ENCODE results near the gene FILIP1L. TPM values are rescaled to one million over a fixed set of nuclear protein-coding genes. Genes with fewer than 3 reads are reported as not detected.

Gene FILIP1L
- total RNA-seq, 1 experiment from 2014 or later: 0.07 TPM

GRCh38 chr3:99799422-99799821 is 314.9 kb downstream of the FILIP1L start:
- H2BK120ac ChIP-seq (ENCODE audit: low read depth, low read length, poor library complexity, severe bottlenecking): no peak overlapping the region
- Mint-ChIP-seq H3K27ac (no peak overlapping the region), H3K36me3 (ENCODE audit: insufficient read depth in 1 of 3, low read depth in 3 of 3) (peaks cover 3 to 10% (median 7%) of the 10 kb centered on the region in 3 experiments), H3K4me1 (no peaks in the 10 kb centered on the region), H3K4me3 (no peak overlapping the region), H3K27me3 (ENCODE audit: low read depth) (no peaks in the 10 kb centered on the region), H3K9me3 (peaks cover 8 to 17% of the 10 kb centered on the region in 2 experiments; a peak in 4 of 5 replicates)
- no peak overlapping the region for H3K14ac ChIP-seq (ENCODE audit: insufficient read depth, low read length)
- TF ChIP-seq, protein P1, sequence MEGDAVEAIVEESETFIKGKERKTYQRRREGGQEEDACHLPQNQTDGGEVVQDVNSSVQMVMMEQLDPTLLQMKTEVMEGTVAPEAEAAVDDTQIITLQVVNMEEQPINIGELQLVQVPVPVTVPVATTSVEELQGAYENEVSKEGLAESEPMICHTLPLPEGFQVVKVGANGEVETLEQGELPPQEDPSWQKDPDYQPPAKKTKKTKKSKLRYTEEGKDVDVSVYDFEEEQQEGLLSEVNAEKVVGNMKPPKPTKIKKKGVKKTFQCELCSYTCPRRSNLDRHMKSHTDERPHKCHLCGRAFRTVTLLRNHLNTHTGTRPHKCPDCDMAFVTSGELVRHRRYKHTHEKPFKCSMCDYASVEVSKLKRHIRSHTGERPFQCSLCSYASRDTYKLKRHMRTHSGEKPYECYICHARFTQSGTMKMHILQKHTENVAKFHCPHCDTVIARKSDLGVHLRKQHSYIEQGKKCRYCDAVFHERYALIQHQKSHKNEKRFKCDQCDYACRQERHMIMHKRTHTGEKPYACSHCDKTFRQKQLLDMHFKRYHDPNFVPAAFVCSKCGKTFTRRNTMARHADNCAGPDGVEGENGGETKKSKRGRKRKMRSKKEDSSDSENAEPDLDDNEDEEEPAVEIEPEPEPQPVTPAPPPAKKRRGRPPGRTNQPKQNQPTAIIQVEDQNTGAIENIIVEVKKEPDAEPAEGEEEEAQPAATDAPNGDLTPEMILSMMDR (conservative IDR thresholded peaks at IDR 0.05): no peak
- no peaks in the 10 kb centered on the region for H4K20me1 ChIP-seq (ENCODE audit: control insufficient read depth, insufficient read depth, insufficient read length)
- no peak overlapping the region for H2AK5ac ChIP-seq (ENCODE audit: insufficient read length, low read length)
- WGBS (ENCODE audit: extremely low coverage, insufficient read length, low lambda C conversion rate): no CpG with 5 or more reads among the region's 4 CpGs
- H2AFZ ChIP-seq (ENCODE audit: low read length): no peak overlapping the region
- no peak overlapping the region for H3K9ac ChIP-seq (ENCODE audit: extremely low read depth, insufficient read length, low read length)
- no peak for DNase-seq
- no peak overlapping the region for H3T11ph ChIP-seq (ENCODE audit: low read length)
- H4K5ac ChIP-seq (ENCODE audit: insufficient read length, low read depth, low read length): no peak overlapping the region
- no peak overlapping the region for H2BK20ac ChIP-seq (ENCODE audit: low read depth, low read length, poor library complexity, severe bottlenecking)
- no peak overlapping the region for H3K18ac ChIP-seq (ENCODE audit: insufficient read length, low read depth, low read length)
- H3K27me3 ChIP-seq (ENCODE audit: insufficient read depth, low read length): no peaks in the 10 kb centered on the region
- no peaks in the 10 kb centered on the region for H3K79me2 ChIP-seq (ENCODE audit: insufficient read depth, low read length)
- H3K27ac ChIP-seq (ENCODE audit: insufficient read length, low read depth, low read length): no peak overlapping the region
- H4K91ac ChIP-seq (ENCODE audit: insufficient read length, low read depth, low read length): no peak overlapping the region
- H2BK12ac ChIP-seq (ENCODE audit: insufficient read length, low read depth, low read length): no peak overlapping the region
- no peak overlapping the region for H2BK15ac ChIP-seq (ENCODE audit: low read depth, low read length)
- H3K56ac ChIP-seq (ENCODE audit: insufficient read length, low read depth, low read length): no peak overlapping the region
- no peak overlapping the region for H2BK5ac ChIP-seq (ENCODE audit: insufficient read length, low read length)
- H3K4me1 ChIP-seq (ENCODE audit: insufficient read depth, low read length): no peaks in the 10 kb centered on the region
- H3K23ac ChIP-seq (ENCODE audit: insufficient read length, low read depth, low read length): no peak overlapping the region
- peaks cover 5% of the 10 kb centered on the region for H3K9me3 ChIP-seq (ENCODE audit: control insufficient read depth, low read depth, low read length)
- H4K8ac ChIP-seq (replicated peaks; ENCODE audit: insufficient read length, low read depth, low read length): no peak overlapping the region
- H3K4me2 ChIP-seq (ENCODE audit: insufficient read depth, insufficient read length, low read length): no peak overlapping the region
- no peaks in the 10 kb centered on the region for H3K23me2 ChIP-seq (ENCODE audit: insufficient read length, low read depth, low read length, poor library complexity, severe bottlenecking)
- H3K79me1 ChIP-seq (ENCODE audit: insufficient read depth, low read depth, low read length, poor library complexity, severe bottlenecking): no peaks in the 10 kb centered on the region
- no peak overlapping the region for H3K4ac ChIP-seq (ENCODE audit: low read depth, low read length)
